K562 (cell line): ENCODE results near the gene DHX35. TPM values are rescaled to one million over a fixed set of nuclear protein-coding genes. Genes with fewer than 3 reads are reported as not detected.

ENCODE experiments used
- ATAC-seq: fragments of 200-7000 bp; cut with Tn5 transposase; 3 replicates; pipeline ENCODE4 v1.9.1; 2020; ENCODE audit warnings: moderate library complexity
- BruUV-seq: library from RNA; stranded (reverse); fragments of 400-500 nt; replicated peaks from 2 replicates; lab custom pipeline; 2021; lab: Mats Ljungman, UMichigan
- CTCF ChIA-PET: fragments of 300-600 bp; formaldehyde crosslinking; extraction: SDS; loops from one replicate; lab custom pipeline; 2021; ENCODE audit warnings: low intra/inter-chr PET ratio; lab: Yijun Ruan, JAX
- POLR2A ChIA-PET: fragments of 300-600, 350-650 bp; sonication (Branson Sonifier 250); formaldehyde crosslinking; extraction: SDS; loops from one replicate; lab custom pipeline; 2021; ENCODE audit warnings: antibody characterized with exemption, inconsistent platforms; lab: Yijun Ruan, JAX
- DNase-seq, 4 experiments: peaks; one replicate each; pipeline versions ENCODE4 v3.0.0 to v3.0.0-alpha.2; 2011 to 2018; ENCODE audit warnings: low spot score in 3 of 4, mixed read lengths in 3 of 4; ENCODE audit errors: extremely low read depth in 1 of 4
- FAIRE-seq: peaks from 2 replicates; lab custom pipeline; 2011; peaks lifted over from hg19 to GRCh38; lab: Jason Lieb, UNC
- H2AFZ ChIP-seq: 2 replicates; pipeline ENCODE4 v1.6.0; 2011; ENCODE audit warnings: low read depth, low read length, control low read depth, inconsistent platforms
- H3K27ac ChIP-seq: fragments of 200-600 bp; 3 replicates; pipeline ENCODE4 v1.8.0; 2011; ENCODE audit warnings: low read depth, mild to moderate bottlenecking, control low read depth, inconsistent platforms, low read length, moderate library complexity, mixed read lengths; ENCODE audit errors: extremely low read depth
- H3K27me3 ChIP-seq, 2 experiments: fragments of 300-600 bp in 1 of 2; 2 replicates in 1 of 2; 3 replicates in 1 of 2; pipeline versions ENCODE4 v1.6.0 to v1.8.0; 2011; ENCODE audit warnings: inconsistent platforms in 2 of 2, low read length in 2 of 2, mild to moderate bottlenecking in 1 of 2, mixed read lengths in 1 of 2, moderate library complexity in 1 of 2; ENCODE audit not compliant: control insufficient read depth in 2 of 2, insufficient read depth in 2 of 2
- H3K36me3 ChIP-seq: fragments of 300-600 bp; 3 replicates; pipeline ENCODE4 v1.8.0; 2011; ENCODE audit warnings: mild to moderate bottlenecking, low read length, inconsistent platforms; ENCODE audit not compliant: control insufficient read depth, insufficient read depth
- H3K4me1 ChIP-seq, 2 experiments: fragments of 200-600 bp in 1 of 2; replicated peaks in 1 of 2; 2 replicates in 1 of 2; 3 replicates in 1 of 2; pipeline versions ENCODE4 v1.5.1 to v1.8.0; 2011; ENCODE audit warnings: inconsistent platforms in 2 of 2, low read length in 2 of 2, mild to moderate bottlenecking in 1 of 2, mixed read lengths in 1 of 2, moderate library complexity in 1 of 2; ENCODE audit not compliant: control insufficient read depth in 2 of 2, insufficient read depth in 2 of 2
- H3K4me2 ChIP-seq: 2 replicates; pipeline ENCODE4 v1.6.1; 2011; ENCODE audit warnings: low read length, control low read depth, inconsistent platforms, mixed read lengths; ENCODE audit not compliant: insufficient read depth
- H3K4me3 ChIP-seq: fragments of 200-600 bp; sonication (generic), shearing (Covaris generic); 2 replicates; pipeline ENCODE4 v1.5.1; 2016; ENCODE audit warnings: control low read depth, inconsistent platforms
- H3K79me2 ChIP-seq: fragments of 200-600 bp; 3 replicates; pipeline ENCODE4 v1.8.0; 2011; ENCODE audit warnings: low read length, inconsistent platforms; ENCODE audit not compliant: control insufficient read depth, insufficient read depth
- H3K9ac ChIP-seq, 2 experiments: 2 replicates each; pipeline versions ENCODE4 v1.6.0 to v1.6.1; 2011; ENCODE audit warnings: low read depth in 2 of 2, low read length in 2 of 2, control low read depth in 1 of 2, inconsistent platforms in 1 of 2, mild to moderate bottlenecking in 1 of 2, mixed read lengths in 1 of 2; ENCODE audit not compliant: insufficient read depth in 1 of 2
- H3K9me1 ChIP-seq: one replicate; pipeline ENCODE4 v1.6.0; 2011; ENCODE audit warnings: inconsistent platforms, mild to moderate bottlenecking, low read length, moderate library complexity; ENCODE audit not compliant: control insufficient read depth, insufficient read depth
- H3K9me3 ChIP-seq: replicated peaks from 2 replicates; pipeline ENCODE4 v1.5.1; 2011; ENCODE audit warnings: low read depth, low read length, inconsistent platforms; ENCODE audit not compliant: control insufficient read depth, insufficient read depth
- H4K20me1 ChIP-seq: replicated peaks from 2 replicates; pipeline ENCODE4 v1.6.1; 2011; ENCODE audit warnings: low read length, inconsistent platforms, mixed read lengths; ENCODE audit not compliant: control insufficient read depth, insufficient read depth
- GATAD2A ChIP-seq: fragments of 450-650 bp; IDR thresholded peaks from 2 replicates; pipeline ENCODE4 v1.6.1; 2017
- NFYB ChIP-seq: IDR thresholded peaks from 2 replicates; pipeline ENCODE4 v1.6.1; 2011; ENCODE audit warnings: mild to moderate bottlenecking, moderate library complexity; ENCODE audit not compliant: insufficient read length; ENCODE audit errors: extremely low read depth
- PCBP2 ChIP-seq: fragments of 200-400 bp; formaldehyde crosslinking; IDR thresholded peaks from 2 replicates; pipeline ENCODE4 v1.6.1; 2018; ENCODE audit warnings: low read length, low read depth, mild to moderate bottlenecking, moderate library complexity; ENCODE audit not compliant: poor library complexity, severe bottlenecking
- SMARCB1 ChIP-seq: IDR thresholded peaks from 2 replicates; pipeline ENCODE4 v1.6.1; 2011; ENCODE audit warnings: improper control_type of control experiment, low read depth; ENCODE audit not compliant: insufficient read length
- ZC3H11A ChIP-seq: IDR thresholded peaks from 2 replicates; pipeline ENCODE4 v1.6.1; 2012; ENCODE audit warnings: low read depth, low read length, improper control_type of control experiment
- ZNF121 ChIP-seq: sonication (generic); formaldehyde crosslinking; conservative IDR thresholded peaks from 2 replicates; pipeline ENCODE4 v1.8.0; 2022; ENCODE audit warnings: missing genetic modification reagents
- ZNF445 ChIP-seq: fragments of 250-450 bp; sonication (Bioruptor Pico); IDR thresholded peaks from 2 replicates; pipeline ENCODE4 v1.4.0; 2020; ENCODE audit warnings: low read depth, mild to moderate bottlenecking, moderate library complexity
- WGBS: fragments of 100-300 bp; shearing (Covaris generic); methylation state at CpG from one replicate; pipeline ENCODE4 v1.1.6; 2016; ENCODE audit warnings: low coverage, mixed read lengths; ENCODE audit not compliant: insufficient coverage; ENCODE audit errors: missing lambda C conversion rate; 5-methylcytosine and 5-hydroxymethylcytosine counted together
- in situ Hi-C: fragments of 300-500 bp; cut with MboI; formaldehyde crosslinking; loops from 4 replicates; pipeline ENCODE4 v1.15.0; 2018; ENCODE audit warnings: inconsistent platforms, mixed read lengths
- intact Hi-C: fragments of 100-400 bp; cut with micrococcal nuclease; formaldehyde crosslinking; loops from 2 replicates; pipeline ENCODE4 v1.14.2; 2022
- polyA plus RNA-seq, 8 experiments: library from polyadenylated mRNA; depleted of rRNA in 4 of 8; stranded (reverse) in 5 of 8; unstranded in 3 of 8; fragments of >200 nt; fragmentation: Nextera tagmentation in 2 of 8; fragmentation: Illumina TruSeq in 1 of 8; extraction: Ambion mirVana in 2 of 8; extraction: Trizol in 1 of 8; gene quantifications; 2 replicates each; pipeline versions ENCODE4 v1.2.1 to v1.2.3, GENCODE V29; 2011 to 2014; ENCODE audit warnings: inconsistent platforms in 1 of 8, missing spikeins in 1 of 8
- total RNA-seq, 7 experiments: library from RNA; depleted of rRNA in 6 of 7; stranded (reverse); fragments of >200 nt in 6 of 7; fragmentation: Illumina TruSeq in 2 of 7; extraction: Trizol in 2 of 7; gene quantifications; 2 replicates each; pipeline versions ENCODE4 v1.2.1 to v1.2.3, GENCODE V29; 2011 to 2021; ENCODE audit warnings: low replicate concordance in 1 of 7
- TF ChIP-seq, protein P1 (sequence below): fragments of 450-650 bp; IDR thresholded peaks from 2 replicates; pipeline ENCODE4 v1.6.1; 2018; ENCODE audit not compliant: partially characterized antibody

Gene DHX35
- total and polyA plus RNA-seq, 9 of the 15 experiments (the other 6 are each of a cell fraction or from before 2014, with no cell fraction given): 6.5 to 25.6 (median 16.9) TPM

DNA sequence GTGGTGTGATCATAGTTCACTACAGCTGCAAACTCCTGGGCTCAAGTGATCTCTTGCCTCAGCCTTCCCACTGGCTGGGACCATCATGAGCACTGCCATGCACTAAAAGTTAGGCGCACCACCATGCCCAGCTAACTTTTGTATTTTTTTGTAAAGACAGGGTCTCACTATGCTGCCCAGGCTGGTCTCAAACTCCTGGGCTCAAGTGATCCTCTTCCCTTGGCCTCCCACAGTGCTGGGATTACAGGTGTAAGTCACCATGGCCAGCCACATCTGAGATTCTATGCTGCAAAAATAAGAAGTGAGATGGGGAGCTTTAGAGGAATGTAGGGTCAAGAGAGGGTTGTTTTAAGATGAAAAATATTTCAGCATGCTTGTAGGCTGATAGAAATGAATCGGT lies 37.4 kb upstream of the DHX35 start:
- 0 out of 2 replicates have a peak overlapping the region, but pooled peaks have one; percentile 19 for H2AFZ ChIP-seq
- H3K4me1 ChIP-seq: peaks cover 6 to 14% of the 10 kb centered on the region in 2 experiments; a peak in 4 of 5 replicates
- no peak overlapping the region for H3K4me3 ChIP-seq
- H3K9me1 ChIP-seq: no peaks in the 10 kb centered on the region
- in situ Hi-C loops: no loop called here
- H3K9ac ChIP-seq: no peak overlapping the region
- no peak overlapping the region for H3K4me2 ChIP-seq
- peaks cover 15% of the 10 kb centered on the region for H4K20me1 ChIP-seq
- CTCF ChIA-PET: interaction anchor here (3.0 kb wide), 1 partner anchor 124 kb away, joined by 25 read pairs; no protein-coding TSS in a partner anchor
- no peak for DNase-seq
- no peaks in the 10 kb centered on the region for H3K9me3 ChIP-seq
- ATAC-seq: no peak
- peaks cover 35% of the 10 kb centered on the region for H3K79me2 ChIP-seq
- no peak overlapping the region for H3K27ac ChIP-seq
- TF ChIP-seq ZNF121 (CRISPR knock-in tag) (peak; percentile 24; the same call in 1 of the 2 replicates), ZC3H11A (no peak)
- TF ChIP-seq, all 486 proteins: peak for 1
- no peak for FAIRE-seq
- intact Hi-C loops: no loop called here
- no TSS peak for BruUV-seq
- POLR2A ChIA-PET: interaction anchor here (0.6 to 0.7 kb wide), 2 partner anchors 18 to 68 kb away, joined by 3 to 4 read pairs; no protein-coding TSS in a partner anchor
- WGBS: 82% methylated on average over 2 of the region's 2 CpGs
- peaks cover 0 to 16% of the 10 kb centered on the region in 2 experiments; a peak in 2 of 5 replicates for H3K27me3 ChIP-seq
- H3K36me3 ChIP-seq: peaks cover 25% of the 10 kb centered on the region

DNA sequence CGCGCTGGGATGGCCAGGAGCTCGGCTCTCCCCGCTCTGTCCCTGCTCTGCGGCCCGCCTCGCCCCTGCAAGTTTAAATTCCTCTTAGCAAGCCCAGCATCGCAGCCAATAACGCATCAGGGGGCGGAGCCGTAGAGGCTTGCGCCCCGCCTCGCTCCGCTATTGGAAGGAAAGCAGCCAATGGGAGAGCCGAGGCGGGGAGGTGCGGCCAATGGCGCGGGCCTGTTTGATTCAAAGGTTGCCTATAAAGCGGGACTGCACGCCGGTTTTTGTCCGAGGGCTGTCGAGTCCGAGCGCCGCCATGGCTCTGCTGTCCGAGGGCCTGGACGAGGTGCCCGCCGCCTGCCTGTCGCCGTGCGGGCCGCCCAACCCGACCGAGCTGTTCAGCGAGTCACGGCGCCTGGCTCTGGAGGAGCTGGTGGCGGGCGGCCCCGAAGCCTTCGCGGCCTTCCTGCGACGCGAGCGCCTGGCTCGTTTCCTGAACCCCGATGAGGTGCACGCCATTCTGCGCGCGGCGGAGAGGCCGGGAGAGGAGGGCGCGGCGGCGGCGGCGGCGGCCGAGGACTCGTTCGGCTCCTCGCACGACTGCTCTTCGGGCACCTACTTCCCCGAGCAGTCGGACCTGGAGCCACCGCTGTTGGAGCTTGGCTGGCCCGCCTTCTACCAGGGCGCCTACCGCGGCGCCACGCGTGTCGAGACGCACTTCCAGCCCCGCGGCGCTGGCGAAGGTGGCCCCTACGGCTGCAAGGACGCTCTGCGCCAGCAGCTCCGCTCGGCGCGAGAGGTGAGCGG lies 35.8 kb upstream of the DHX35 start, which contains the start of gene FAM83D:
TSS of gene FAM83D (plus strand) at position 276 of the 792 bp plus-strand sequence. CDS start at position 302, 26 bp downstream.
- intact Hi-C loops: loop anchor here (1.0 kb wide), 3 partner anchors 36 to 122 kb away; partner anchors contain the start of gene DHX35
- H2AFZ ChIP-seq: peak within 1 kb of the TSS; percentile 93
- DNase-seq (peak; percentile 98 to 100 (median 99)), ATAC-seq (peak; percentile 96), FAIRE-seq (peak; percentile 97)
- no peaks in the 10 kb centered on the region for H3K9me3 ChIP-seq
- H3K4me1 ChIP-seq: peaks cover 17 to 18% of the 10 kb centered on the region in 2 experiments; a peak in 4 of 5 replicates
- peak within 1 kb of the TSS; percentile 91 to 99 for H3K9ac ChIP-seq
- H3K79me2 ChIP-seq: peaks cover 52% of the 10 kb centered on the region
- peak within 1 kb of the TSS; percentile 94 for H3K27ac ChIP-seq
- no TSS peak for BruUV-seq
- ChIA-PET POLR2A (interaction anchor here (0.5 to 4.9 kb wide), 27 partner anchors 9 to 264 kb away, joined by 3 to 46 read pairs (median 4); partner anchors contain the start of gene DHX35), CTCF (interaction anchor here (1.3 to 3.0 kb wide), 2 partner anchors 36 to 123 kb away, joined by 10 to 25 read pairs; partner anchors contain the start of gene DHX35)
- H3K9me1 ChIP-seq: peaks cover 1% of the 10 kb centered on the region
- H3K36me3 ChIP-seq: peaks cover 40% of the 10 kb centered on the region
- peak within 1 kb of the TSS; percentile 100 for H3K4me2 ChIP-seq
- H3K4me3 ChIP-seq: peak within 1 kb of the TSS; percentile 98
- 0 out of 5 replicates have a peak, but pooled peaks cover 0 to under 1% of the 10 kb centered on the region in 2 experiments for H3K27me3 ChIP-seq
- in situ Hi-C loops: no loop called here
- H4K20me1 ChIP-seq: peaks cover 26% of the 10 kb centered on the region
- WGBS: under 1% methylated on average over 70 of the region's 95 CpGs
- TF ChIP-seq, protein P1, sequence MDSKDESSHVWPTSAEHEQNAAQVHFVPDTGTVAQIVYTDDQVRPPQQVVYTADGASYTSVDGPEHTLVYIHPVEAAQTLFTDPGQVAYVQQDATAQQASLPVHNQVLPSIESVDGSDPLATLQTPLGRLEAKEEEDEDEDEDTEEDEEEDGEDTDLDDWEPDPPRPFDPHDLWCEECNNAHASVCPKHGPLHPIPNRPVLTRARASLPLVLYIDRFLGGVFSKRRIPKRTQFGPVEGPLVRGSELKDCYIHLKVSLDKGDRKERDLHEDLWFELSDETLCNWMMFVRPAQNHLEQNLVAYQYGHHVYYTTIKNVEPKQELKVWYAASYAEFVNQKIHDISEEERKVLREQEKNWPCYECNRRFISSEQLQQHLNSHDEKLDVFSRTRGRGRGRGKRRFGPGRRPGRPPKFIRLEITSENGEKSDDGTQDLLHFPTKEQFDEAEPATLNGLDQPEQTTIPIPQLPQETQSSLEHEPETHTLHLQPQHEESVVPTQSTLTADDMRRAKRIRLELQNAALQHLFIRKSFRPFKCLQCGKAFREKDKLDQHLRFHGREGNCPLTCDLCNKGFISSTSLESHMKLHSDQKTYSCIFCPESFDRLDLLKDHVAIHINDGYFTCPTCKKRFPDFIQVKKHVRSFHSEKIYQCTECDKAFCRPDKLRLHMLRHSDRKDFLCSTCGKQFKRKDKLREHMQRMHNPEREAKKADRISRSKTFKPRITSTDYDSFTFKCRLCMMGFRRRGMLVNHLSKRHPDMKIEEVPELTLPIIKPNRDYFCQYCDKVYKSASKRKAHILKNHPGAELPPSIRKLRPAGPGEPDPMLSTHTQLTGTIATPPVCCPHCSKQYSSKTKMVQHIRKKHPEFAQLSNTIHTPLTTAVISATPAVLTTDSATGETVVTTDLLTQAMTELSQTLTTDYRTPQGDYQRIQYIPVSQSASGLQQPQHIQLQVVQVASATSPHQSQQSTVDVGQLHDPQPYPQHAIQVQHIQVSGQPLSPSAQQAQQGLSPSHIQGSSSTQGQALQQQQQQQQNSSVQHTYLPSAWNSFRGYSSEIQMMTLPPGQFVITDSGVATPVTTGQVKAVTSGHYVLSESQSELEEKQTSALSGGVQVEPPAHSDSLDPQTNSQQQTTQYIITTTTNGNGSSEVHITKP: peak; percentile 38
- TF ChIP-seq GATAD2A (no peak), PCBP2 (no peak), SMARCB1 (no peak), ZNF445 (CRISPR knock-in tag) (no peak), NFYB (peak; percentile 98)
